ENCODE results near the gene LRRC4C.

LRRC4C gene

GRCh38 chr11:41459465-41460401 is at the start of gene LRRC4C:
Gene LRRC4C (minus strand): TSS chr11:41459652.
- DNase-seq: no peak

GRCh38 chr11:41508121-41508520 is 48.7 kb upstream of the LRRC4C start:
- DNase-seq: no peak

GRCh38 chr11:41499429-41499828 is 40.0 kb upstream of the LRRC4C start:
- DNase-seq: no peak

DNA sequence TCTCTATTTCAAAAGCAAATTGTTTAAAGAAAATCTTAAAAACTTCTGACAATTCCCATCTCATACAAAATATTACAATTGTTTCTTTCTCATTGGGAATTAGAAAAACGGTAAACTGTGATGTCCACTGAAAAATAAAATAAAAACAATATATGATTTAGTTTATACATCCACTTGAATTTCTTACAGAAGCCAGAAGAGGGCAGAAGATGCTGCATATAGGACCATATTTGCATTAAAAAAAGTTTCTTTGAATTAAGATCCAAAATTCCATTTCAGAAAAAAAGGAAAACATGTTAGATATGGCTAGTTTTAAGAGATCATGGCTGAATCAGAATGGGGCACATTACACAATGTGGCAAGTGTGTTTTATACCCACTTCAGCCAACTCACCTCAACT is 39.3 kb upstream of the LRRC4C start:
- DNase-seq: no peak

DNA sequence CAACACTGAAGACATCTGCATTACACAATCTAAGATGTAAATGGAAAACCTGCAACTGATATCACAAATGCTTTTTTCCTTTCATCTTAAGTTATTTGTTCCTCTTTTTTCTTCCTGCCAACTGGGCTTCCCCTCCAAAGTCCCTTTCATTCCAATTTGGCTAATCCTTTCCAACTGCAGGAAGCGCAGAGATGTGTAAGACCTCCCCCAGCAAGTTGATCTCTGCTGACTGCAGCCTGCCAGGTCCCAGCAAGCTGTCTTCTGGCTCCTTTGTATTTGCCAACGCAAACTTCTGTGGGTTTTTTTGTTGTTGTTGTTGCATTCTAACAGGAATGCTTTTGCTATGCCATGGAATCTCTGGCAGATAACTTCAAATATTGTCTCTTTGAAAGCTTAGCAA is 38.5 kb upstream of the LRRC4C start:
- no peak for DNase-seq

DNA sequence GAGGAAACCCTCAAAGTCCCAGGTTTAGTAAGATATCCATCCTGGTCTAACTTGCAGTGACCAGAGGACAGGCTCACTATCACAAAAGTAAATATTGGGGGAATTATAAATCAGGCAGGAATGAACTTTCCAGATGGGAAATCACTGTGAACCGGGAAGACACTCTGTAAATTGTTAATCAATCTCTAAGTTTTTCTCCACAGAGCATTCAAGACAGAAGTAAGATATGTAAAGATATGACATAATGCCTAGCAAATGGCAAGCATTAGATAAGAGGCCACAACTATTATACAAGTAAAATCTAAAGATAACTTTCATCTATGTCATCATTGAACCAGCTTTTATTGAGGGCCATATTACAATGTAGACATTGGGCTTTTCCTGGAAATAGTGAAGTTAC is 35.3 kb upstream of the LRRC4C start:
- no peak for DNase-seq

GRCh38 chr11:41486424-41486823 is 27.0 kb upstream of the LRRC4C start:
- DNase-seq: no peak

GRCh38 chr11:41483956-41484355 is 24.5 kb upstream of the LRRC4C start:
- no peak for DNase-seq

- no peak for DNase-seq
Observed at GRCh38 chr11:41479179-41479578, 19.7 kb upstream of the LRRC4C start.

DNA sequence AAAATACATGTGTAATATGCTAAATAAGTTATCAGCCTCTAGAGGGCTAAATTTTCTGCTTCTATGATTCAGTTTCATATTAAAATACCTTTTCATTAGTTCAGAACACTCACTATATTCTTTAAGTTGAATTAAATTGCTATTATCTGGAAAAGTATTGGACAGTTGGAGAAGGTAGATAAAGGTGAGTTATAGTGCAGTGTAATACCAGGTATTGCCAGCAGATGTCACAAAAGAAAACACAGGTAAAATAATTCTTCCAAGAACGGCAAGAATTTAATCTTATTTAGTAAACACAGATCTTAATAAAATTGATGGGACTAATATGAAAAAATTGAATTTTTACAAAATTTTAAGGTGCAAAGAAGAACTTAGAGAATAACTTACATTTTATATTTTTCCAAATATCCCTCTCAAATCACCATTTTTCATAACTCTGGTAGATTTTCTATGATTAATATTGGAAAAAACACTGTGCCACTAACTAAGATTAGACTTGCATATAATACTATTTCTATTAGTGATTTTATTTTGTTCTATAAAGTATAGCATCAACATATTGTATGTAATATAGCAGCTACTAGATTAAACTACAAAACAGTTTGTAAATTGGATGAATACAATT is 1.7 kb upstream of the LRRC4C start:
- no peak for DNase-seq

- no peak for DNase-seq
Observed at GRCh38 chr11:41458641-41459040, 811 bp downstream of the LRRC4C start.

DNA sequence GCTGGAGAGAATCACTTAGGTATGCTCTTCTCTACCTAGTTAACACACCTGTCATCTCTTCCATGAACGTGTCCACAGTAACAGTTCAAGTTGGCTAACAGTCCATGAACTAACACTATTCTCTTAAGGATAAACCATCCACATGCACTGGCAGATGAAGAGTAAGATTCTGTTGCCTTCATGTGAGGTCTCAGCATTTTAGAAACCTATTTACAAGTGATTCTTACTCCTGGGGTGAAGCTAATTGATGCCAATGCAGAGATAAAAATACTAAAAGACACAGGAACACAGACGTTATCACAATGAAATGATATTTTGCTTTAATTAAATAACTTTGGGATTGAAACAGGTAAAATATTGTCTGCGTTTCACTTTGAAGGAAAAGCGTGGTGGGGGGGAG is 1.3 kb downstream of the LRRC4C start:
- no peak for DNase-seq

- no peak for DNase-seq
Observed at GRCh38 chr11:41457216-41458014, 2.0 kb downstream of the LRRC4C start.

GRCh38 chr11:41456269-41456668 is 3.2 kb downstream of the LRRC4C start:
- DNase-seq: no peak

GRCh38 chr11:41451011-41451410 is 8.4 kb downstream of the LRRC4C start:
- no peak for DNase-seq

DNA sequence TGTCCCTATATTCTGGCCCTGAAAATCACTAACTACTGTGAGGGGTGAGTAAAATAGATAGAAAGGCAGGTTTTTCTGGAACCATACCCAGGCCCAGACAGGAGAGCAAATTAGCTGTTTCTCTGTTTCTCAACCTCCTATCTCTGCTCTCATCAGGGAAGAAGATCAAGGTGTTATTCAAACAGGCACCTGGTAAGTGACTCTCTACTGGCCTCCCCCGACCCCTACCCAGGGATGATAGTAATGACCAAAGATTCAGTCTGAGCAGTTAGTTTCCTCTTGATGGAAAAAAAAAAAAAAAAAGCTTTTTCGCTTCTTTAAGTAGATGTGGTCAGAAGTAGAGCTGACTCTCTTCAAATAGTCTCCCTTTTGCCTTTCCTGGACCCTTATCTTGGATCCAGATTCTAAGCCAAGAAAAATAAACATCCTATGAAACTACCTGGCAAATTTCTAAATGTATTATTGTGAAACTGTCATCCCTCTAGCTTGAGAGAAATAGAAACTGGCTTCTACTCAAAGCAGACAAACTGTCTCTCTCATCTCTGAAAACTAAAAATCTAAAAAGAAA is 9.9 kb downstream of the LRRC4C start:
- no peak for DNase-seq

DNA sequence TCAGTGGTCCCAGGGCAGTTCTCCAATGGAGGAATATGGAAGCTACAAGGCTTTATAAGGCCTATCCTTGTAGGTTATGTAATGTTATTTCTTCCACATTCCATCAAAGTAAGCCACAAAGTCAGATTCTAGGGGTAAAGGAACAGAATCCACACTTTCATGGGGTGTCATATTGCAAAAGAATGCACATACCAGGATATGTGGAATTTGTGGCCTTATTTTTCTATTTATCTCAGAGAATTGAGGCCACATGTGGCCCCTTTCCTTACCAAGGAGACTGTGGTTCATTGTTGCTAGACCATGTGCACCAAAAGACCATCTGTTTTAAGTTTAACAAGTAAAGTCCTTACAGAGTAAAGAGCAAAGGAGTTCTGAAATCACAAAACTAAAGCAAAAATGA is 12.9 kb downstream of the LRRC4C start:
- no peak for DNase-seq

GRCh38 chr11:41446107-41446506 is 13.3 kb downstream of the LRRC4C start:
- no peak for DNase-seq

GRCh38 chr11:41437006-41437490 is 22.4 kb downstream of the LRRC4C start:
- no peak for DNase-seq

GRCh38 chr11:41435531-41435930 is 23.9 kb downstream of the LRRC4C start:
- DNase-seq: no peak

GRCh38 chr11:41431784-41432183 is 27.7 kb downstream of the LRRC4C start:
- DNase-seq: no peak

GRCh38 chr11:41419901-41420300 is 39.6 kb downstream of the LRRC4C start:
- no peak for DNase-seq

All from activated CD4-positive, alpha-beta T cell treated with anti-CD3 and anti-CD28 coated beads for 48 hours (primary cell).